Gastroesophageal sphincter (tissue), 3 donors: ENCODE measurements around the gene CPM.

Experiments used
- CTCF ChIP-seq, 4 experiments: fragments of 200-600 bp in 2 of 4; fragments of 450-650 bp in 2 of 4; sonication (generic) in 1 of 4; IDR thresholded peaks; one replicate each; pipeline ENCODE4 v1.5.1; 2017 to 2019; ENCODE audit warnings: antibody characterized with exemption in 4 of 4, mild to moderate bottlenecking in 2 of 4, moderate library complexity in 2 of 4
- EP300 ChIP-seq: sonication (generic); formaldehyde crosslinking; IDR thresholded peaks from one replicate; pipeline ENCODE4 v1.6.1; 2017; ENCODE audit warnings: antibody characterized with exemption, mild to moderate bottlenecking
- POLR2AphosphoS5 ChIP-seq: sonication (generic); formaldehyde crosslinking; IDR thresholded peaks from one replicate; pipeline ENCODE4 v1.6.1; 2017; ENCODE audit warnings: antibody characterized with exemption

GRCh38 chr12:68828672-68829068 is 104.3 kb downstream of the CPM start:
- no peak for TF ChIP-seq CTCF (IDR thresholded peaks at IDR 0.05)
- no peak for TF ChIP-seq POLR2AphosphoS5
- no peak for TF ChIP-seq EP300
